WERI-Rb-1 (cell line): ENCODE results near the gene RPL13A.

Source experiments
- DNase-seq: peaks from one replicate; pipeline ENCODE4 v3.0.0-alpha.2; 2020
- H3K27ac ChIP-seq: fragments of 250-450 bp; sonication (Bioruptor Pico); 2 replicates; pipeline ENCODE4 v1.5.1; 2020; ENCODE audit warnings: mild to moderate bottlenecking, moderate library complexity
- H3K27me3 ChIP-seq: fragments of 250-450 bp; sonication (Bioruptor Pico); 2 replicates; pipeline ENCODE4 v1.5.1; 2021; ENCODE audit warnings: mild to moderate bottlenecking, low read depth, moderate library complexity; ENCODE audit not compliant: insufficient read depth, severe bottlenecking
- H3K36me3 ChIP-seq: fragments of 250-450 bp; sonication (Bioruptor Pico); 2 replicates; pipeline ENCODE4 v1.5.1; 2020; ENCODE audit warnings: mild to moderate bottlenecking, moderate library complexity
- H3K4me3 ChIP-seq: 2 replicates; pipeline ENCODE4 v1.5.1; 2011; ENCODE audit warnings: low read depth, mild to moderate bottlenecking, control low read depth, low read length
- H3K9me3 ChIP-seq: fragments of 250-450 bp; sonication (Bioruptor Pico); 2 replicates; pipeline ENCODE4 v1.5.1; 2021; ENCODE audit warnings: mild to moderate bottlenecking, moderate library complexity; ENCODE audit not compliant: severe bottlenecking
- TF ChIP-seq, protein P1 (sequence below): IDR thresholded peaks from 2 replicates; pipeline ENCODE4 v1.5.1; 2011; ENCODE audit warnings: low read depth, mild to moderate bottlenecking, control low read depth, inconsistent platforms, low read length

The RPL13A gene

DNA sequence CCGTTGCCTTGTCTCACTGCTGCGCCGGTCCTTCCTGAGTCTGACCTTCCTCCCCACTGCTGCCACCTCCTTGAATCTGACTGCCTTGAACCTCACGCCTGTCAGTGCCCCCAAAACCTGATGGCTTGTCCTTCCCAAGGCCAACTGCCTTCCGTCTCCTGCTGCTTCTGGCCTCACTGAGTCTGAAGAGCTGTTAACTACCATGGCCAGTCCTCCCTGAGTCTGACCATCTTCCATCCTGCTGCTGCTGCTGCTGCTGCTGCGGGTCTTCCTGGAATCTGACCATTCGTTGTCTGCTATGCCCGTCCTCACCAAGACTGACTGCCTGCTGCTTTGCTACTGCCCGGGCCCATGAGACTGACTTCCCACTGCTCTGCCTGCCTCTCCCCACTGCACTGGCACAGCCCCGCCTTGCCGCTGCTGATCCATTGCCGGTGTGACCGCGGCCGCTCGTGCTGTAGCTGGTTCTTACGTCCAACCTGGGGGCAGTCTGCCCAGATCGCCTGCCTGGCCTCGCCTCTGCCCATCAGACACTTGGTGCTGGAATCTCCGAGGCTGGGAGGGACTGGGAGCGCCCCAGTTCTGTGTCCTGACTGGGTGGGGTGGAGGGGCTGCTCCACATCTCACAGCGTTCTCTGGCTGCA, 37.5 kb downstream of the RPL13A start:
- TF ChIP-seq, protein P1, sequence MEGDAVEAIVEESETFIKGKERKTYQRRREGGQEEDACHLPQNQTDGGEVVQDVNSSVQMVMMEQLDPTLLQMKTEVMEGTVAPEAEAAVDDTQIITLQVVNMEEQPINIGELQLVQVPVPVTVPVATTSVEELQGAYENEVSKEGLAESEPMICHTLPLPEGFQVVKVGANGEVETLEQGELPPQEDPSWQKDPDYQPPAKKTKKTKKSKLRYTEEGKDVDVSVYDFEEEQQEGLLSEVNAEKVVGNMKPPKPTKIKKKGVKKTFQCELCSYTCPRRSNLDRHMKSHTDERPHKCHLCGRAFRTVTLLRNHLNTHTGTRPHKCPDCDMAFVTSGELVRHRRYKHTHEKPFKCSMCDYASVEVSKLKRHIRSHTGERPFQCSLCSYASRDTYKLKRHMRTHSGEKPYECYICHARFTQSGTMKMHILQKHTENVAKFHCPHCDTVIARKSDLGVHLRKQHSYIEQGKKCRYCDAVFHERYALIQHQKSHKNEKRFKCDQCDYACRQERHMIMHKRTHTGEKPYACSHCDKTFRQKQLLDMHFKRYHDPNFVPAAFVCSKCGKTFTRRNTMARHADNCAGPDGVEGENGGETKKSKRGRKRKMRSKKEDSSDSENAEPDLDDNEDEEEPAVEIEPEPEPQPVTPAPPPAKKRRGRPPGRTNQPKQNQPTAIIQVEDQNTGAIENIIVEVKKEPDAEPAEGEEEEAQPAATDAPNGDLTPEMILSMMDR, result no peak
- no peak overlapping the region for H3K4me3 ChIP-seq
- peaks cover 6% of the 10 kb centered on the region; the same call in 1 of the 2 replicates for H3K36me3 ChIP-seq
- no peak overlapping the region for H3K27ac ChIP-seq
- no peaks in the 10 kb centered on the region for H3K27me3 ChIP-seq
- no peak for DNase-seq
- no peaks in the 10 kb centered on the region for H3K9me3 ChIP-seq

DNA sequence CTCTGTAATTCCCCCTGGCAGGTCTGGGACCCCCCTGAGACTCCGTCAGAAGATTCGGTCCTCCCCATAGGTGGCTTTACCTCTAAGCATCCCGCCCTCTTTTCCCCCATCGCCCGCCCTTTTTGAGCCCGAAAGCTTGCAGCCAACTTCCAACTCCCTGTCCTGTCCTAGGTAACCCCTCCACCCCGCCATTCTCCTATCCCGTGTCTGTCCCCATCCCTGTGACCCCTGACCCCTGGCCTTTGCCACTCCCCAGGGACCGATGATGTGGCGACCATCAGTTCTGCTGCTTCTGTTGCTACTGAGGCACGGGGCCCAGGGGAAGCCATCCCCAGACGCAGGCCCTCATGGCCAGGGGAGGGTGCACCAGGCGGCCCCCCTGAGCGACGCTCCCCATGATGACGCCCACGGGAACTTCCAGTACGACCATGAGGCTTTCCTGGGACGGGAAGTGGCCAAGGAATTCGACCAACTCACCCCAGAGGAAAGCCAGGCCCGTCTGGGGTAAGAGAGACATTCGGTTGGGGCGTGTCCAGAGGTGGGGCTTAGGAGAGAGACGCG, 40.9 kb downstream of the RPL13A start:
- TF ChIP-seq, protein P1, result no peak
- peaks cover 14% of the 10 kb centered on the region for H3K36me3 ChIP-seq
- H3K9me3 ChIP-seq, result no peaks in the 10 kb centered on the region
- no peak overlapping the region for H3K27ac ChIP-seq
- no peak overlapping the region for H3K4me3 ChIP-seq
- no peaks in the 10 kb centered on the region for H3K27me3 ChIP-seq
- DNase-seq, result no peak

DNA sequence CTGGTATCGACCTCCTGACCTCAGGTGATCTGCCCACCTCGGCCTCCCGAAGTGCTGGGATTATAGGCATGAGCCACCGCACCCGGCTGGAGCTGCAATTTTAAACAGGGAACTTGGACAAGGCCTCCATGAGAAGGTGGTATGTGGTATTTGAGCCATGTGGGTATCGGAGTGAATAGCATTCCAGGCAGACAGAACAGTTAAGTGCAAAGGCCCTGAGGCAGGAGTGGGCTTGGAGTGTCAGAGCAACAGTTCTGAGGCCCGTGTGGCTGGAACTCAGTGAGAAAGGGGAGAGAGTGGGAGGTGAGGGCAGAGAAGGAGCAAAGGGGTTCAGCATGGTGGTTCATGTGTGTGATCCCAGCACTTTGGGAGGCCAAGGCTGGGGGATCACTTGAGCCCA, 43.3 kb downstream of the RPL13A start:
- Histone ChIP-seq H3K4me3 (no peak overlapping the region), H3K36me3 (peaks cover 14% of the 10 kb centered on the region), H3K27me3 (no peaks in the 10 kb centered on the region), H3K27ac (no peak overlapping the region), H3K9me3 (no peaks in the 10 kb centered on the region)
- TF ChIP-seq, protein P1, result no peak
- no peak for DNase-seq

DNA sequence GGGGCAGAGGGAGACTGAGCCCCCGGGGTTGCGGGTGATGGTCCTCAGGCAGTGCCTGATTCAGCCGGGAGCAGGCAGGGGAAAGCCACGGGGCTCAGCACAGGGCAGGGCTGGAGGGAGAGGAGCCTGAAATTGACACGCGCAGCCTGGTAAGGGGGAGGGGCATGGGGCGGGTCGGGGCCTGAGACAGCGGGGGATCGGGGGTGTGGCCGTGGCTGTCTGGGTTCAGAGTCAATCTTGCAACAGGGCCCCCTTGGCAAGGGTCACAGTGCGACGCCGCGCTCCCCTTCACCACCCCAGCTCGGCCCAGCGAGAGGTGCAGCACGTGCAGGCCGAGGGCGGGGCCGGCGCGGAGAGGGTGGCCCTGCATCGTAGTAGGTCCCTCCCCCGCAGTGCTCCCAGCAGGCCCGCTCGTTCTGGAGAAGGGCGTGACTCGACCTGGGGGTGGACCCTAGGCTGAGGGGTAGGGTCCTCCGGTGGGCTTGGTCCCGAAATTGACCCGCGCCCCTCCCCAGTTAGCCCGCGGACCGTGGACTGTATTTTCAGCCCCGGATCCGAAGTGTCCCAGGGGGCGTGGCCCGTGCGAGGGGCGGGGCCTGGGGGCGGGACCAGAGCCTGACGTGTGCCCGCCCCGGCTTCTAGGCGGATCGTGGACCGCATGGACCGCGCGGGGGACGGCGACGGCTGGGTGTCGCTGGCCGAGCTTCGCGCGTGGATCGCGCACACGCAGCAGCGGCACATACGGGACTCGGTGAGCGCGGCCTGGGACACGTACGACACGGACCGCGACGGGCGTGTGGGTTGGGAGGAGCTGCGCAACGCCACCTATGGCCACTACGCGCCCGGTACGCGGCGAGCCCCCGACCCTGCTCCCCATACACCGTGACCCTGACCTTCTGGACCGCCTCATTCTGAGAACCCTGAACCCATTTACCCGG, 46.4 kb downstream of the RPL13A start:
- peak; percentile 69 for DNase-seq
- H3K36me3 ChIP-seq, result peaks cover 14% of the 10 kb centered on the region
- H3K4me3 ChIP-seq, result peak overlapping the region; percentile 68
- TF ChIP-seq, protein P1, result peak; percentile 55
- H3K27me3 ChIP-seq, result no peaks in the 10 kb centered on the region
- H3K9me3 ChIP-seq, result no peaks in the 10 kb centered on the region
- H3K27ac ChIP-seq, result no peak overlapping the region

DNA sequence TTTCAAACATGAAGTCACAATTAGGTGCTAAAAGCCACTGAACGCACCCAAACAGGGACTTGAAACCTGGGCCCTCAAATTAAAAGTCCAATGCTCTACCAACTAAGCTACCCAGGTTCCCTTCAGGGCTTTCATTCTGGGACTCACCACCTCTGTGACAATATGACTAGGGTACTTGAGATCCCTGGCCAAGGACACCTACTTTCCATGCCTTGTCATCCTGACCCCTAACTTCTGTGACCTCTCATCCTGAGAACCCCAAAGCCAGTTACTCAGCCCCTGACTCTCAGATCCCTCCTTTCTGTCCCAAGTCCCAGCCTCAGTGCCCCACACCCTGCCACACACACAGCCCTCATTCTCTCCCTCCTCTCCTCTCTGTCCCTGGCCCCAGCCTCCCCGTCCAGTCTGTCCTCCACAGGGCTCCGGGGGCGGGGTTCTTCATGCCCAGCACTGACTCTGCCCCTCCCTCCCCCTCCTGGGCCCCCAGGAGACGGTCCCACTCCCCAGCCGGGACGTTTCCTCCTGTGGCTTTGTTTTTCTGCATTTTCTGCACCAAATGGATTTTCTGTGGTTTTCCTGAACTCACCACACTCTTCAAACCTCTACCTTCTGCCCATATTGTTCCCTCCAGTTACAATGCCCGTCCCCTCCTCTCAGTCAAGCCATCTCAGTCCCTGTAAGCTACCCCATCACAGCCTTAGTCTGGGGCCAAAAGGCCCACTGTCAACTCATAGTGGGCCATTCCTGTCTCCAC, 47.4 kb downstream of the RPL13A start:
- no peaks in the 10 kb centered on the region for H3K27me3 ChIP-seq
- H3K27ac ChIP-seq, result no peak overlapping the region
- TF ChIP-seq, protein P1, result no peak
- DNase-seq, result no peak
- no peaks in the 10 kb centered on the region for H3K9me3 ChIP-seq
- peaks cover 16% of the 10 kb centered on the region for H3K36me3 ChIP-seq
- H3K4me3 ChIP-seq, result peak overlapping the region; percentile 68
